Natural killer cell (primary cell): ENCODE data around the gene BPHL. TPM values are rescaled to one million over a fixed set of nuclear protein-coding genes. Genes with fewer than 3 reads are reported as not detected.

ENCODE experiments used
- ATAC-seq, 3 donors: fragments of 150-1000 bp in 2 of 3; fragments of 200-7000 bp in 1 of 3; cut with Tn5 transposase; 1 replicate in 1 of 3; 2 replicates in 2 of 3; pipeline ENCODE4 v1.10.0; 2021; ENCODE audit warnings: mild to moderate bottlenecking in 2 of 3, moderate library complexity in 2 of 3
- DNase-seq, 2 donors: peaks; one replicate each; pipeline versions ENCODE4 v3.0.0 to v3.0.0-alpha.2; 2013 to 2021; ENCODE audit warnings: mixed read lengths in 1 of 2
- H3K27ac ChIP-seq: one replicate; pipeline ENCODE4 v1.5.1; 2013; ENCODE audit warnings: mild to moderate bottlenecking, low read length
- H3K27me3 ChIP-seq: one replicate; pipeline ENCODE4 v1.6.1; 2013; ENCODE audit warnings: low read length; ENCODE audit not compliant: control insufficient read depth, insufficient read depth
- H3K36me3 ChIP-seq: one replicate; pipeline ENCODE4 v1.6.1; 2013; ENCODE audit warnings: low read length; ENCODE audit not compliant: control insufficient read depth, insufficient read depth
- H3K4me1 ChIP-seq: one replicate; pipeline ENCODE4 v1.6.1; 2013; ENCODE audit warnings: low read length; ENCODE audit not compliant: control insufficient read depth, insufficient read depth
- H3K4me3 ChIP-seq: one replicate; pipeline ENCODE4 v1.5.1; 2013; ENCODE audit warnings: low read length
- H3K9me3 ChIP-seq: one replicate; pipeline ENCODE4 v1.6.1; 2013; ENCODE audit warnings: low read length; ENCODE audit not compliant: control insufficient read depth, insufficient read depth
- H3K27ac Mint-ChIP-seq, 2 donors: one replicate each; pipeline ENCODE4 v1.8.0; 2022; ENCODE audit warnings: mild to moderate bottlenecking in 2 of 2, mixed read lengths in 2 of 2, moderate library complexity in 1 of 2
- H3K27me3 Mint-ChIP-seq, 2 donors: one replicate each; pipeline ENCODE4 v1.8.0; 2022; ENCODE audit warnings: low read depth in 2 of 2, mixed read lengths in 2 of 2
- H3K36me3 Mint-ChIP-seq: one replicate; pipeline ENCODE4 v1.8.0; 2022; ENCODE audit warnings: mixed read lengths
- H3K4me1 Mint-ChIP-seq, 2 donors: one replicate each; pipeline ENCODE4 v1.8.0; 2022; ENCODE audit warnings: mixed read lengths in 2 of 2
- H3K4me3 Mint-ChIP-seq: one replicate; pipeline ENCODE4 v1.8.0; 2022; ENCODE audit warnings: mild to moderate bottlenecking, moderate library complexity, mixed read lengths
- H3K9me3 Mint-ChIP-seq, 2 donors: one replicate each; pipeline ENCODE4 v1.8.0; 2022; ENCODE audit warnings: mixed read lengths in 2 of 2
- WGBS: methylation state at CpG from one replicate; pipeline ENCODE4 v1.1.7; 2013; ENCODE audit warnings: missing lambda C conversion rate; ENCODE audit not compliant: insufficient coverage; 5-methylcytosine and 5-hydroxymethylcytosine counted together
- intact Hi-C: fragments of 100-400 bp; cut with micrococcal nuclease; formaldehyde crosslinking; loops from one replicate; pipeline ENCODE4 v1.14.2; 2022
- total RNA-seq, 4 donors: library from RNA; stranded (reverse); fragments of 120-200 nt in 1 of 4; gene quantifications; one replicate each; pipeline versions ENCODE4 v1.2.3 to v1.2.4, GENCODE V29; 2013 to 2022
- TF ChIP-seq, protein P1 (sequence below): fragments of 200-600 bp; IDR thresholded peaks from one replicate; pipeline ENCODE4 v1.8.0; 2022; ENCODE audit warnings: antibody characterized with exemption

BPHL gene
- total RNA-seq, 3 donors from 2014 or later (not counting 1 experiment from before 2014, with no cell fraction given): 2.9 to 5.9 (median 5.7) TPM

GRCh38 chr6:3128356-3129108, 10.0 kb downstream of the BPHL start:
- DNase-seq (no peak), ATAC-seq (no peak)
- Mint-ChIP-seq H3K4me3 (no peak overlapping the region), H3K4me1 (no peaks in the 10 kb centered on the region), H3K9me3 (no peaks in the 10 kb centered on the region), H3K36me3 (no peaks in the 10 kb centered on the region), H3K27me3 (no peaks in the 10 kb centered on the region), H3K27ac (no peak overlapping the region)
- H3K4me1 ChIP-seq: peaks cover 3% of the 10 kb centered on the region
- intact Hi-C loops: no loop called here
- no peaks in the 10 kb centered on the region for H3K27me3 ChIP-seq
- no peaks in the 10 kb centered on the region for H3K9me3 ChIP-seq
- H3K27ac ChIP-seq: no peak overlapping the region
- H3K36me3 ChIP-seq: no peaks in the 10 kb centered on the region
- H3K4me3 ChIP-seq: no peak overlapping the region
- WGBS: 97% methylated on average over 13 of the region's 15 CpGs
- TF ChIP-seq, protein P1, sequence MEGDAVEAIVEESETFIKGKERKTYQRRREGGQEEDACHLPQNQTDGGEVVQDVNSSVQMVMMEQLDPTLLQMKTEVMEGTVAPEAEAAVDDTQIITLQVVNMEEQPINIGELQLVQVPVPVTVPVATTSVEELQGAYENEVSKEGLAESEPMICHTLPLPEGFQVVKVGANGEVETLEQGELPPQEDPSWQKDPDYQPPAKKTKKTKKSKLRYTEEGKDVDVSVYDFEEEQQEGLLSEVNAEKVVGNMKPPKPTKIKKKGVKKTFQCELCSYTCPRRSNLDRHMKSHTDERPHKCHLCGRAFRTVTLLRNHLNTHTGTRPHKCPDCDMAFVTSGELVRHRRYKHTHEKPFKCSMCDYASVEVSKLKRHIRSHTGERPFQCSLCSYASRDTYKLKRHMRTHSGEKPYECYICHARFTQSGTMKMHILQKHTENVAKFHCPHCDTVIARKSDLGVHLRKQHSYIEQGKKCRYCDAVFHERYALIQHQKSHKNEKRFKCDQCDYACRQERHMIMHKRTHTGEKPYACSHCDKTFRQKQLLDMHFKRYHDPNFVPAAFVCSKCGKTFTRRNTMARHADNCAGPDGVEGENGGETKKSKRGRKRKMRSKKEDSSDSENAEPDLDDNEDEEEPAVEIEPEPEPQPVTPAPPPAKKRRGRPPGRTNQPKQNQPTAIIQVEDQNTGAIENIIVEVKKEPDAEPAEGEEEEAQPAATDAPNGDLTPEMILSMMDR: no peak

GRCh38 chr6:3131695-3132094, 13.2 kb downstream of the BPHL start:
- TF ChIP-seq, protein P1: no peak
- no peaks in the 10 kb centered on the region for H3K36me3 ChIP-seq
- H3K4me3 ChIP-seq: no peak overlapping the region
- H3K36me3 Mint-ChIP-seq: no peaks in the 10 kb centered on the region
- ATAC-seq (no peak), DNase-seq (no peak)
- no peaks in the 10 kb centered on the region for H3K9me3 ChIP-seq
- H3K27me3 Mint-ChIP-seq: no peaks in the 10 kb centered on the region
- no peaks in the 10 kb centered on the region for H3K4me1 Mint-ChIP-seq
- H3K9me3 Mint-ChIP-seq: no peaks in the 10 kb centered on the region
- H3K4me1 ChIP-seq: no peaks in the 10 kb centered on the region
- intact Hi-C loops: no loop called here
- no peak overlapping the region for H3K27ac Mint-ChIP-seq
- H3K27me3 ChIP-seq: no peaks in the 10 kb centered on the region
- H3K4me3 Mint-ChIP-seq: no peak overlapping the region
- WGBS: 95% methylated on average over 15 of the region's 15 CpGs
- H3K27ac ChIP-seq: no peak overlapping the region

GRCh38 chr6:3133515-3133914, 15.0 kb downstream of the BPHL start:
- Histone ChIP-seq H3K4me3 (no peak overlapping the region), H3K27ac (no peak overlapping the region), H3K36me3 (peaks cover 8% of the 10 kb centered on the region), H3K4me1 (no peaks in the 10 kb centered on the region), H3K9me3 (no peaks in the 10 kb centered on the region), H3K27me3 (no peaks in the 10 kb centered on the region)
- Mint-ChIP-seq H3K27me3 (no peaks in the 10 kb centered on the region), H3K4me3 (no peak overlapping the region), H3K27ac (no peak overlapping the region), H3K9me3 (no peaks in the 10 kb centered on the region), H3K4me1 (no peaks in the 10 kb centered on the region), H3K36me3 (peaks cover 1% of the 10 kb centered on the region)
- TF ChIP-seq, protein P1: no peak
- ATAC-seq (no peak), DNase-seq (no peak)
- intact Hi-C loops: no loop called here
- 94% methylated on average over 7 of the region's 9 CpGs for WGBS
